ENCODE results near the gene LIMA1.
"Not testable (repeated sequence)": the region's sequence is repeated elsewhere in the genome, so short reads cannot be mapped to it uniquely, and the experiment has no call there.

LIMA1 gene

DNA sequence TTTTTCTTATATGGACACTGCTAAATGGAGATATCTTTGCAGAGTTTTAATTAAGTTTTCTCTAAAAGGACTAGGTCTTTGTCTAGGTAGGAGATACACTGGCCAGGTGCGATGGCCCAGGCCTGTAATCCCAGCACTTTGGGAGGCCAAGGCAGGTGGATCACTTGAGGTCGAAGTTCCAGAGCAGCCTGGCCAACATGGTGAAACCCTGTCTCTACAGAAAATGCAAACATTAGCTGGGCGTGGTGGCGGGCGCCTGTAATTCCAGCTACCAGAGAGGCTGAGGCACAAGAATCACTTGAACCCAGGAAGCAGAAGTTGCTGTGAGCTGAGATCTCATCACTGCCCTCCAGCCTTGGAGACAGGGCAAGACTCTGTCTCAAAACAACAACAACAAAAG, 99.1 kb downstream of the LIMA1 start:
- DNase-seq: no peak

DNA sequence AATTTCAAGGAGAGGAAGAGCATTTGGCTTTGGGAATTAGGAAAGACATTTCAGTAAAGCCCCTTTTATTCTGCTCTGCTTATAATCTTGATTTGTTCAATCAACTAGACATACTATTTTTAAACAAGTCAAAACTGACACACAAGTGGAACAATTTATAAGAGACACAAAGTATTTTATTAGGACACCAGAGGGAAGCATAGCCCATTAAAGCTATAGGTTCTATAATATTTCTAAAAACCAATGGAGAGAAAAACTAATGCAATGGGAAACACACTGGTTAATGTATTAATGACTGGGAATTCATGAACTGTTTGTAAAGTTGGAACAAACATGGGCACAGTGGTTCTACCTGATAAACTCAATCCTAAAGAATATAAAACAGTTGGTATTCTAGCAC, 100.9 kb downstream of the LIMA1 start:
- DNase-seq: no peak

DNA sequence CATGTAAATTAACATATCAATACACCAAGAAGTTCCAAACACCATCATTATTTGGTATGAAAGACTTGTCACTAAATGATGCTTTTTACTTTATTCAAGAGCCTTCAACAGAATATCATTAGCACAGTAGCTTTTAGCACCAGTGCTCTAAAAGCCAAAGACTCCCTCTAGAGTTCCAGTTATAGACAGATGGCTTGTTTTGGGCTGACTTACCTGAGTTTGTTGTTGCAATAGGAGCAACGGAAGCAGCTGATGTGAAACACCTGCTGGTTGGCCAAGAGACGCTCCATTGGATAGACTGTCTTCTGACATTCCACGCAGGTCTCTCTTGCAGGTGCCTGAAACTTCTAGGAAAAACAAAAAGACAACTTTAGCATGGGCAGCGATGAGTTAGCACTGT, 101.6 kb downstream of the LIMA1 start:
- DNase-seq: no peak

DNA sequence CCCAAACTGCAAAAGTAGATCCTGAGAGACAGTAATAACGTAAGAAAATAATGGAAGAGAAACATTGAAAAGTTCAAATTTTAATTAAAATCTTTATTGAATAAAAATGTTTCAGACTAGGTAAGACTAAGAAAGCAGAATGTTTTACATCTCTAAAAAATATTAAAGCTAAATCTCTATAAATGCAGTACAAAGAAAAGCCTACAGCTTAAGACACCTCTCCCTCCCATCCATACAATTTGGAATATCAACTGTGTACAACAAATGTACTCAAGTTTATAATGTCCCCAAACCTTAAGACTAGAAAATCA, 107.6 kb downstream of the LIMA1 start:
- DNase-seq: no peak

DNA sequence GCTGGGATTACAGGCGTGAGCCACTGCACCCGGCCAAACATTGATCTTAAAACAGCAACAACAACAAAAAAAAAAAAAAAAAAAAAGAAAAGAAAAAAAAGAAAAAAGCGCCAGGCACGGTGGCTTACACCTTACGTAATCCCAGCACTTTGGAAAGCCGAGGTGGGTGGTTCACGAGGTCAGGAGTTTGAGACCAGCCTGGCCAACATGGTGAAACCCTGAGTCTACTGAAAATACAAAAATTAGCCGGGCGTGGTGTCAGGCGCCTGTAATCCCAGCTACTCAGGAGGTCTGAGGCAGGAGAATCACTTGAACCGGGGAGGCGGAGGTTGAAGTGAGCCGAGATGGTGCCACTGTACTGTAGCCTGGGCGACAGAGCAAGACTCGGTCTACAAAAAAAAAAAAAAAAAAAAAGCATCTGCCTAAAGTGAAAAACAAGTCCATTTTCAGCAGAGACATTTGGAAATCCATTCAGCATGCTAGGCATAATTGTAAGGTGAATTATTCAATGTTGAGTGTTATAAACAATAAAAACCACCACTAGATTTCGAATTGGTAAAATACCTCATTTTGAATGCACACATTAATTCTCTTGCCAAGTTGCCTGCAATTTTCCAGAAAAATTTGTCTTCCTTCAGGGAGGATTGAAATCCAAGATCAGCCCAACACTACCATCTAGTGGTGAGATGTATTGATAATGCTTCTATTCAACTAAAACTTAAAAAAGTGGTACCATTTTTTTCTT, 108.2 kb downstream of the LIMA1 start:
- DNase-seq: peak; percentile 66

DNA sequence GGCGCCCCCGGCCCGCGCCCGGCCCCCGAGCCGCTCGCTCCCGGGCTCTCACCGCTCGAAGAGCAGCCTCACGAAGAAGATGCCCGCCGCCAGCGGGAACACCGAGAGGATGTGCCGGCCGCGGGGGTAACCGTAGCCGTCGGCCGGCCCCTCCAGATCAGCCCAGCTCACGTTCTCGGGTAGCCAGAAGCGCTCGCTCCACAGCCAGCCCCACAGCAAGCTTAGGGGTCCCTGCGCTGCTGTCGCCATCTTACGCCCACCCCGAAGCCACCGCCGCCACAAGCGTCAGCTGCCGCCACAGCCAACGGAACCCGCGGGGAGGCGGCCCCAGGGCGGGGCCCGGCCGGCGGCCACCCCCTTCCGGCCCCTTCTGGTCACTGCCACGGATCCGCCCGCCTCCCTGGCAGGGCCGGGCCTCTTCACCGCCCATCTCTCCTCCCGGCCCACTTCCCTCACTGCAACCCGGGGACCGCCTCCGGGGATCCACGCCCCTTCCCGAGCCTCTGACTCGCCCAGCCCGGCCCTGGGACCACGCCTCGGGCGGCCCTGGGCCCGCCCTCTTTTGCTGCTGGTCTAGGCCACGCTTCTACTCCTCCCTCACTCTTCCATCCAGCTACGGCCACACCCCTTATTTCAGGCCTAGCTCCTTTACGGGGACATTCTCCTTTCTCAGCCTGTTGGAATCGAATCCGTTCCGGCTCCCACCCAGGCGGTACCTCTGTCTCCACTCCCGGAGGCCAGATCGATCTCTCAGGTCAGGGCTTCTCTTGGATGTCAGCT, 116.1 kb downstream of the LIMA1 start, which contains the start of gene CERS5:
CERS5 (minus strand) TSS at position 321 of the 780 bp plus-strand sequence; CDS start at position 249, 72 bp downstream.
- peak; percentile 98 for DNase-seq

DNA sequence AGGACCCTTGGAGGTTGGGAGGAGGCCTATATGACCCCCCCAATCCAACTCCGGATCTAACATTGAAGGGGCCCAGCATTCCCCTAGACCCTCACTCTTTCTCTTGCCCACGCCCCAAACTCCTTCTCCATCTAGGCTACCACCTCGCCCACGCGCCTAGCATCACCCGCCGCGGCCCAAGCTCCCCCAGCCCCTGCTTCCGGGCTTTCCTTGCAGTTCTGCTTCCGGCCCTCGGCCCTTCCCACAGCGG, 116.6 kb downstream of the LIMA1 start:
- DNase-seq: no peak

DNA sequence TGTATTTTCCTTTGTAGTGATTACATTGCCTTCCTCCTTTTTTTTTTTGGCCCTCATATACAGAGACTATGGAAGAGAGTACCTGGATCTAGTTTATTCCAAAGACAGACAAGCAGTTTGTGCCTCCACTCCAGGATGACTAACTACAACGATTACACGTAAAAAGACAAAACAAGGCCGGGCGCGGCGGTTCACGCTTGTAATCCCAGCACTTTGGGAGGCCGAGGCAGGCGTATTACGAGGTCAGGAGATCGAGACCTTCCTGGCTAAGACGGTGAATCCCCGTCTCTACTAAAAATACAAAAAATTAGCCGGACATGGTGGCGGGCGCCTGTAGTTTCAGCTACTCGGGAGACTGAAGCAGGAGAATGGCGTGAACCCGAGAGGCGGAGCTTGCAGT, 118.4 kb downstream of the LIMA1 start:
- no peak for DNase-seq

DNA sequence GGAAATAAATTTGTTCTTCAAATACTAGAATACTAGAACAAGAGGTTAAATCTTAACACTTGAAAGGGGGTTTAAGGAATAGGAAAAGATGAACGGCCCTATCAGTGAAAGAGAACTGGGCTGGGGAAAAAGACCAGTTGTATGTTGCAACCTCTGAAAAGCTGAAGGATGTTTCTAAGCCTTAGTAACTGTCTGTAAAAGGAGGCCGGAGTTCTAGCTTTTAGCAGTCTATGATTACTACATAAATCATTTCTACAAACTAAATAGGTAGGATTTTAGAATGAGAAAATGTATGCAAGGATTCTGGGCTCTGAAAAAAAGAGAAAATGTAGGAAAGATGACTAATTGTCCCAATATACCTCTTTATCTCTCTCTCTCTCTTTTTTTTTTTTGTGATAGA, 121.1 kb downstream of the LIMA1 start:
- DNase-seq: no peak

DNA sequence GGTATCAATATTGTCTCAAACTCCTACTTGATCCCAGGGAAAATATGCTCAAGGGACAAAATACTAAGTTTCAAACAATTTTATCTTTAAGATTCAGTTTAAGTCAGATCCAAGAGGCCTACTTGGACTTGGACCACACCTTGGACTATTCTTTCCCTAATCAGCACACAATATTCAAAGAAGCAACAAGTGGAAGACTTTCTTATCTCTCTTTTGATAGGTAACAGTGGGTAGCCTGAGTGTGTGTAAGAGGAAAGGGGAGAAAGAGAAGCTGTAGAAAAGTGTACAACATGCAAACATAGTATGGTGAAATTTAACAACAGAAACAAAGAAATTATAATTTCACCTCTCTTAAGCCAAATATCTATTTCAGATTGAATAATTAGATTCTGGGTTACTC, 122.7 kb downstream of the LIMA1 start:
- no peak for DNase-seq

DNA sequence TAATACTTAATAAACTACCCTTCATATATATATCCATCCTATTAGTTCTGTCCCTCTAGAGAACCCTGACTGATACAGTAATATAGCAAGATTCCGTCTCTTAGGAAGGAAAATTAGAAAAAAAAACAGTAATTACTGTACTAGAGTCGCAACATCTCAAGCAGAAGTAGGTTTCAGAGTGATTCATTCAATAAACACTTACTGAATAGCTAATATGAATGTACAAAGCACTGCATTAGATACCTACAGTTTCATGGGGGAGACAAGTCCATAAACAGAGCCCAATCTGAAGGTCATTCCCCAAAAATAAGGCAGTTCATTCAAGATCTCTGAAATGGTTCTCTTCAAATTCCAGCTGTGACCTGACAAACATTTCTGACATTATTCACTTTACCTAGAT, 126.1 kb downstream of the LIMA1 start:
- no peak for DNase-seq

DNA sequence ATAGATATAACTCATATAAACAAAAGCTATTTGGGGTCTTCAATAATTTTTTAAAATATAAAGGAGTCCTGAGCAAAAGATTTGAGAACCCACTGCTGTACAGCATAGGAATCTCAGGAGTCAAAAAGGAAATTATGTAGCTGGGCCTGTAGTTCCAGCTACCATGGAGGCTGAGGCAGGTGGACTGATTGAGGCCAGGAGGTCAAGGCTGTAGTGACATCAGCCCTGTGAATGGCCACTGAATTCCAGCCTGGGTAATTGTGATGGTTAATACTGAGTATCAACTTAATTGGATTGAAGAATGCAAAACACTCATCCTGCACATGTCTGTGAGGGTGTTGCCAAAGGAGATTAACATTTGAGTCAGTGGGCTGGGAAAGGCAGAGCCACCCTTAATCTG, 126.7 kb downstream of the LIMA1 start:
- no peak for DNase-seq

DNA sequence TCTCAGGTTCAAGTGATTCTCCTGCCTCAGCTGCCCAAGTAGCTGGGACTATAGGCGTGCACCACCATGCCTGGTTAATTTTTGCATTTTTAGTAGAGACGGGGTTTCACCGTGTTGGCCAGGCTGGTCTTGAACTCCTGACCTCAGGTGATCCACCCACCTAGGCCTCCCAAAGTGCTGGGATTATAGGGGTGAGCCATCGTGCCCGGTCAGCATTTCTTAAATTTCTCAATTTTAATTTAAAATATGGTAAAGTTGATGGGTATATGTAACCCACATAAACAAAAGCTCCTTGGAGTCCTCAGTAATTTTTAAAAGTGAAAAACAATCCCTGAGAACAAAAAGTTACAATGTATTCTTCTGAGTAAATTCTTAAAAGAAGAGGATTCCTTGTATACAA, 128.4 kb downstream of the LIMA1 start:
- DNase-seq: not testable (repeated sequence)

DNA sequence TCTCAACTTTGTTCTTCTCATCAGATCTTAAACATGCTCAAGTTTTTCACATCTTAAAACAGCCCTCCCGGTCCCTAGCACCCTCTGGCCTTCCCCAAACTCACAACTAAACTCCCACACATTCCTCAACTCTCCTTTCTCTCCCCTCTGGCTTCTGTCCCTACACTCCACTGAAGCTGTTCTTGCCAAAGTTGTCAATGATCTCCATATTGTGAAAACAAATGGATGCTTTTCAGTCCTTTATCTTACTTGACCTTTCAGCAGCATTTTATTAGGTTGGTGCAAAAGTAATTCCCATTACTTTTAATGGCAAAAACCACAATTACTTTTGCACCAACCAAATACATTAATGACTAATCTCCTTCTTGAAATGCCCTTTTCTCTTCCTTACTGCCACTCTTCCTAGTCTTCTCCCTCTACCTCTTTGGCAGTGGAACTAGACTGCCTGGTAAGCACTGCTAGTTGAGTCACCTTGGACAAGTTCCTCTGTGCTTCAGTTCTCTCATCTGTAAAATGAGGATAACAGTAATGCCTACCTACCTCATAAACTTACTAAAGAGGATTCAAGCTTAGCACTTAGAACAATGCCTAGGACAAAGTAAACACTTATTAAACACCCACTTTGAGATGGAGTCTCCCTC, 132.2 kb downstream of the LIMA1 start:
- no peak for DNase-seq

DNA sequence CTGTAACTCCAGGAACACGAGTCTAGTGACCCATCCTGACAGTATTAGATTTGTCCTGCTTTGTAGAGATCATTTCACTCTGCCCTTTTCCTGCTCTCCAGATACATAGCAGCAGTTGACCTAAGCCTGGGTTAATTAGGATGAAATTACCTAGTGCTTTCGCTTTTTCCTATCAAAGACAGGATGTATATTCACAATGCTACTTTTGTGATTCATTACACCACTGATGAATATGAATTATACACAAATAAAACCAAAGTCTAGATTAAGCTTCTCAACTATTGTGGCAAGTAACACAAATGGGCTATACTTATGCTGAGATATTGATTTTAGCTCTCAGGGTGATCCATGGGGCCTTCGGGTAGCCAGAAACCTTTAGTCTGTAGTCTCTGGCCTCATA, 134.0 kb downstream of the LIMA1 start:
- no peak for DNase-seq

DNA sequence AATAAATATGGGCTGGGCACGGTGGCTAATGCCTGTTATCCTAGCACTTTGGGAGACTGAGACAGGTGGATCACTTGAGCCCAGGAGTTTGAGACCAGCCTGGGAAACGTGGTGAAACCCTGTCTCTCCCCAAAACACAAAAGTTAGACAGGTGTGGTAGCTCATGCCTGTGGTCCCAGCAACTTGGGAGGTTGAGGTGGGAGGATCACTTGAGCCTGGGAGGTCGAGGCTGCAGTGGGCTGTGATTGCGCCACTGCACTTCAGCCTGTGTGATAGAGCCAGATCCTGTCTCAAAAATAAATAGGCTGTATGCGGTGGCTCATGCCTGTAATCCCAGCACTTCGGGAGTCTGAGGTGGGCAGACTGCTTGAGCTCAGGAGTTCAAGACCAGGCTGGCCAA, 135.3 kb downstream of the LIMA1 start:
- not testable (repeated sequence) for DNase-seq

DNA sequence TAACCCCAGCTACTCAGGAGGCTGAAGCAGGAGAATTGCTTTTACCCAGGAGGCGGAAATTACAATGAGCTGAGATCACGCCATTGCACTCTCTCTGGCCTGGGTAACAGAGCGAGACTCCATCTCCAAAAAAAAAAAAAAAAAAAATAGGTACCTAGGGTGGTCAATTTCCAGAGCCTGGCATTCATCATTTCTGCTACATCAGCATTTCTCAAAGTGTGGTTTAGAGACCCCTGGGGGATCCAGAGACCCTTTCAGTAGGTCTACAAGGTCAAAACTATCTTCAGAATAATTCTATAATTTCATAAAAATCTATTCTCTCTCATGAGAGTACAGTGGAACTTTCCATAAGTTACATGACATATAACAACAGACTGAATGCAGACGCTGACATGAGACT, 136.0 kb downstream of the LIMA1 start:
- no peak for DNase-seq

DNA sequence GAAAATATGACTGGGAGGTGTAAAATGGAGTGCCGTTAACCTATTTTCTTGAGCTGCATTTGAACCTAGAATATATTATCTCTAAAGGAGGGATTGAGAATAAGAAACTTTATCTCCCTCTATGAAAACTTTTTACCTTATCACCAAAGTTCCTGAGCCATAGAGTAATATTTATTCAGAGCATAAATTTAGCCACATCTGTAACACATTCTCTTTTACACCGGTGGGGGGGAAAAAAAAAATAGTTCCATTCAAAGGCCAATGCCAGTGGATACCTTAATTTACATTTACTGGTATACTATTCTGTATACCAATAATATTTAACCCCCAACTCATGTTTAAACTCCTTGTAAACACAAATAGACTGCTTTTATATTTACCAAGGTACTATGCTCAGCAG, 137.9 kb downstream of the LIMA1 start:
- no peak for DNase-seq

DNA sequence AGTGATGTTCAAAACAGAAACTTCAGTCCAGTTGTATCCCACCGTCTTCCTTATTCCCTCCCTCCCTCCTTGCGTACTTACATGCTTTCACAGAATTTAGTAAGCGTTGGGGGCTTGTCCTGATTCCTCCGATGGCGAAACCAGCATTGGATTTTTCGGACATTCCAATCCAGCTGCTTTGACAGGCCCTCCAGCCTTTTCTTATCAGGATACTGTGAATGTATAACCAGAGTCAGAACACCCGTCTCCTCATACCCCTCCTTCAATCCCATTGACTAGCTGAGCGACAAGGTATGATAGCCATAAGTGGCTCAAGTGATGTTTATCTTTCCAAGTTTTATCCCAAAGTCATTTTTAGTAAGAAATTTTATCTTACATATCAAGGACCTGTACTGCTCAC, 140.3 kb downstream of the LIMA1 start:
- DNase-seq: no peak

DNA sequence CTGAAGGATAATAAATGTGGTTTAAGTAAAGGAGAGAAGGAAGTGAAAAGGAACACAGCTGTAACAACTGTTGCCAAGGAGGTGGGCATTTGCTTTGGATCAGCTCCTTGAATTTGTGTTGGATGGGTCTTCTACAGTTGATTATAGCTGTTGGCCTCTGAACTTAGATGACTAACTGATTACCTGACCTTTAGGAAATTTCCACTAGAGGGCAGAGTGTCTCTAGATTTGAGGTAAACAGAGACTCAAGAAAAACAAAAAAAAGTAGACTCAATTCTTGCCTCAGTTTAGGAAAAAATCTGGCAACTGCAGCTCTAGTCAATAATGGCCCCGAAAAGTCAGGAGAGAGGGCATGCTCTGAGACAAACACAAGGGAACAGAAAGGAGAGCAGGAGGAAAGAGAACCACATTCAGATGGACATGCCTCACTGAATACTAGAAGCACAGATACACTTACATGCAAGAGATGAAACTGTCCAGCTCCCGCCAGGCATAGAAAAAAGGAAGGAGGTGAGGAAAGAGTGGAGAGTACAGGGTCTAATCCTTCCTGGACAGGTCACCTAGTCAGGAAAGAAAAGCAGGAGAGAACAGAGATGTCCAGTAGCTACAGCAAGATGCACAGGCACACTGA, 150.7 kb downstream of the LIMA1 start:
- DNase-seq: peak; percentile 65

DNA sequence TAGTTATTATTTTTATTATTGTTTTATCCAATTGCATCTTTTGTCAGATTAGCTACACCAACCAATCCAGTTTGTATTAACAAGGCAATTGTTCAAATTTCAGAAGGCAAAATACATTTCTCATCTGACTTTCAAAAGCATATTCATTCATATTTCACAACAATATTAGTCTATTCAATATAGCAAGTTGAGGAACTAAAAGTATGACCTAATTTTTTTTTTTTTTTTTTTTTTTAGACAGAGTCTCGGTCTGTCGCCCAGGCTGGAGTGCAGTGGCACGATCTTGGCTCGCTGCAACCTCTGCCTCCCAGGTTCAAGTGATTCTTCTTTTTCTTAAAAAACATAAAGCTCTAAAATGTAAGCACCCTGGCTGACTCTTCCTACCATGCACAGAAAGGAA, 154.0 kb downstream of the LIMA1 start:
- no peak for DNase-seq

DNA sequence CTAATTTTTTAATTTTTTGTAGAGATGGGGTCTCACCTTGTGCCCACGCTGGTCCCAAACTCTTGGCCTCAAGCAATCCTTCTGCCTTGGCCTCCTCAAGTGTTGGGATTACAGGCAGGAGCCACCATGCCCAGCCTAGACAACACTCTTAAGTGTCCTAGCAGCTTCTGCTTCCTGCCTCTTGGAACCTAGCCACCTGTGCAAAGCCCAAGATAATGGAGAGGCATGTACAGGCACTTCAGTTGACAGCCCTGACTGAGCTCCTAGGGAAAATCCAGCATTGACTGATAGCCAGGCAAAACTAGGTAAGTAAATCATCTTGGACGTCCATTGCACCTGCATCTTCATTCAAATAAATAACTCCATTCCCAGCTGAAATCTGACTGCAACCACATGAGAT, 155.8 kb downstream of the LIMA1 start:
- DNase-seq: no peak
